ENCODE data around the gene S100A8. TPM values are rescaled to one million over a fixed set of nuclear protein-coding genes. Genes with fewer than 3 reads are reported as not detected.
A peak's percentile ranks its signal among the peaks of the same experiment; 100 is the strongest.
"Not testable (repeated sequence)": the region's sequence is repeated elsewhere in the genome, so short reads cannot be mapped to it uniquely, and the experiment has no call there.

Gene S100A8
- polyA plus RNA-seq, 3 donors from 2014 or later: 20.3 to 43.5 (median 40.3) TPM

DNA sequence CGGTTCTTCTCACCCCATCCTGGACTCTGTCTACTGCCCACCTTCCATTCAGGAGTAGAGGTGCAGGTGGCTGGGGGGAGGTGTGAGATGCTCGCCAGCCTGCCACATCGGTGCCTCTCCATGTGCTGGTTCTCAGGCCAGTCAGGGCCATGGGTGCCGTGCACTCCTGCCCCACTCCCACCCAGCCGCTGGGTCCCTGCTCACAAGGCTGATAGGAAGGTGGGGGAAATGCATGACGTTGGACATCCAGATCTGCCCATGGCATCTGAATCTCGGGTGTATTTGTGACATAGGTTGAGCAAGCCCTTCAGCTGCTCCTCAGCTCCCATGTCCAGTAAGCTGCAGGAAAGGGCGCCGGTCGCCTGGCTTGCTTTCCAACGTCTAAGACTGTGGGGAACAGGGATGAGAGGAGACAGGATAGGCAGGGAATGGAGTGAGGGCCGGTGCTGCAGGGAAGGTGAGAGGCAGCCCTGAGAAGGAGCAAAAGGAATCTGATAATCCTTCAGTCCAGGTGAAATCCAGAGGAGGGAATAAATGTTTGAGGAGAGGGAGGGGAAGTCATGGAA lies 37.3 kb upstream of the S100A8 start:
- peaks cover 4 to 14% (median 7%) of the 10 kb centered on the region in 3 donors for H3K27me3 Mint-ChIP-seq (ENCODE audit: low read depth in 3 of 3)
- H3K27ac Mint-ChIP-seq: no peak overlapping the region
- H3K9me3 Mint-ChIP-seq: peaks cover 0 to 1% (median 0%) of the 10 kb centered on the region in 6 donors
- H3K4me1 Mint-ChIP-seq: no peaks in the 10 kb centered on the region
- no peak for DNase-seq
- no peak overlapping the region for H3K4me3 Mint-ChIP-seq
- no peaks in the 10 kb centered on the region for H3K36me3 Mint-ChIP-seq

GRCh38 chr1:153426809-153427208 lies 35.9 kb upstream of the S100A8 start:
- Mint-ChIP-seq H3K36me3 (no peaks in the 10 kb centered on the region), H3K9me3 (peaks cover 0 to 1% (median 0%) of the 10 kb centered on the region in 6 donors), H3K4me3 (no peak overlapping the region), H3K27me3 (ENCODE audit: low read depth in 3 of 3) (peaks cover 4 to 11% (median 10%) of the 10 kb centered on the region in 3 donors), H3K27ac (no peak overlapping the region), H3K4me1 (no peaks in the 10 kb centered on the region)
- no peak for DNase-seq

DNA sequence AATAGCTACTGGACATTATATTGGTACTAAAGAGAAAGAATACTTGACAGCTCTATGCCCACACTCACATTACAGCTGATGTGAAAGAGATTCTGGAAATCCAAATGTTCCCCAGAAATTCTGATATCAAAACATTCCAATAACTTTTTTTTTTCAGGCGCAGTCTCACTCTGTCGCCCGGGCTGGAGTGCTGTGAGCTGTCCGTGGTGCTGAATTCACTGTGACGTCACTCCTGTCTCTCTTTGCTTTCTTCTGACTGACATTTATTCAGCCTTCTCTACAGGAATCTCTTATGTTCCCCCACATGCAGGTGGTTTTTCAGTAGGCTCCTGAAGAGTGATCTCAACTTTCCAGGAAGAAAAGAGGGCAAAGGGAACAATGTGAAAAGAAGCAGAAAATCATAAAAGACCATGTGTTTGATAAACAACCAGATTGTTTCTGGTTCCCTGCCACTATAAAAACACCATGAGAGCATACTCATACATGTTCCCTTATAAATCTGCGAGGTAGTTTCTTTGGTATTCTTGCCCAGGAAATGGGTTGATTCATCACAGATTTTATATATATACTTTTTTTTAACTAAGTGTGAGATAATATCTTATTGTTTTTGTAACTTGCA lies 31.7 kb upstream of the S100A8 start:
- H3K4me1 Mint-ChIP-seq: no peaks in the 10 kb centered on the region
- H3K9me3 Mint-ChIP-seq: peaks cover 0 to 1% (median 0%) of the 10 kb centered on the region in 6 donors
- no peak overlapping the region for H3K27ac Mint-ChIP-seq
- H3K27me3 Mint-ChIP-seq (ENCODE audit: low read depth in 3 of 3): peaks cover 2 to 14% (median 6%) of the 10 kb centered on the region in 3 donors
- peak; percentile 28 to 58 (median 42) for DNase-seq
- no peak overlapping the region for H3K4me3 Mint-ChIP-seq
- H3K36me3 Mint-ChIP-seq: peaks cover 0 to 4% (median 0%) of the 10 kb centered on the region in 3 donors

- Mint-ChIP-seq H3K4me1 (no peaks in the 10 kb centered on the region), H3K27me3 (ENCODE audit: low read depth in 3 of 3) (peaks cover 2 to 12% (median 6%) of the 10 kb centered on the region in 3 donors), H3K9me3 (peaks cover 0 to 1% (median 0%) of the 10 kb centered on the region in 6 donors), H3K4me3 (no peak overlapping the region), H3K27ac (no peak overlapping the region), H3K36me3 (peaks cover 0 to 4% (median 0%) of the 10 kb centered on the region in 3 donors)
- DNase-seq: no peak
Observed at GRCh38 chr1:153420306-153420705, 29.4 kb upstream of the S100A8 start.

DNA sequence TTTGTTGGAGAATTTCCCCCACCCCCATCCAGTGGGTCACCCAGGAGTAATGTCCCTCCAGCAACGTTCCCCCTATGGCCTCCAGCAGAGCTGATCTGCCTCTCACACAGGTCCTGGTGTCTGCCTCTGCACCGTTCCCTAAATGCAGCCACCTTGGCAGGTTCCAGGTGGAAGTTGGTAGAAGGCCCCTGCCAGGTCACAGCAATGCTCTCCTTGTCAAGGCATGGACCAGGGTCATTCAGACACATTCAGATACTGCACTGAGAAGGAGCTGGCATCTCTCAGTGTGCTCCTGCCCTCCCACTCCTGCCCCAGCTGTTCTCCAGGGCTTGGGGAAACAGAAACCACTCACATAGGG lies 28.5 kb upstream of the S100A8 start:
- not testable (repeated sequence) for H3K4me3 Mint-ChIP-seq

GRCh38 chr1:153418758-153419435 lies 28.0 kb upstream of the S100A8 start:
- H3K27me3 Mint-ChIP-seq (ENCODE audit: low read depth in 3 of 3); DNase-seq; H3K4me1 Mint-ChIP-seq; H3K4me3 Mint-ChIP-seq; H3K9me3 Mint-ChIP-seq; H3K36me3 Mint-ChIP-seq; H3K27ac Mint-ChIP-seq: not testable (repeated sequence)

More for the DNA sequence above, 28.5 kb upstream of the S100A8 start:
- not testable (repeated sequence) for H3K4me1 Mint-ChIP-seq, H3K9me3 Mint-ChIP-seq, H3K36me3 Mint-ChIP-seq, DNase-seq, H3K27ac Mint-ChIP-seq
- H3K27me3 Mint-ChIP-seq (ENCODE audit: low read depth in 3 of 3): peaks cover 1 to 13% (median 2%) of the 10 kb centered on the region in 3 donors

DNA sequence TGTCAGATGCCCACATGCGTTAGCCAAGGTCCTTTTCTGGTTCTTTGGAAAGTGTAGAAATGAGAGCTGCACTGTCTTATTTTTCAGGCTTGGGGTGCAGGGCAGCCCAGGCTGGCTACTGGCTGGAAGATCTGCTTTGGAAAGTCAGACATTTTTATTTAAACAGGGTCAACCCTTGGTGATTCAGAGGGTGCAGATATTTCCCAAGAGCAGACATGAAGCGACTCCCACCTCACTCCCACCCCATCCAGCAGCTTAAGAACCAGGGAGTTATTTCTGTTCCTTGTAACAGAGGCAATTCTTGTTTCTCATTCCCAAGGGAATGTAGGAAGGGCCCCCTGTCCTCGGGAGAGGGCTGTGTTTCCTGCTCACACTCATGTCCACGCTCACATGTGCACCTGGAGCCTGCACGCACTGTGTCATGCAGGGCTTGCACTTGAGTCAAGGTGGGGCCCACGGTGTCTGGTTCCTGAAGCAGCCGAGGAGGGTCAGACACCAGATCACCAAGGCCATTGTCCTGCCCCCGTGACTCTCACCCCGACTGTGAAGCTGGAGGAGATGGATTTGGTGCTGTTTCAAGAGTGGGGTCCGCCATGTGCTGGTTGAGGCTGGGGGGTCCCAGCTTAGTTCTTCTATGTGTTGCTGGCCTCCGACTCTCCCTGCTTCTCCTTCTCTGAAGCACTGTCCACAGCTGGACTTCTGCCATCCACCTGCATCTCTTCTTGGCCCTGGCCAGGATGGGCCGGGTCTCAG lies 26.4 kb upstream of the S100A8 start:
- Mint-ChIP-seq H3K9me3 (peaks cover 0 to 2% (median 0%) of the 10 kb centered on the region in 6 donors), H3K27ac (no peak overlapping the region), H3K36me3 (peaks cover 0 to 4% (median 0%) of the 10 kb centered on the region in 3 donors), H3K4me1 (no peaks in the 10 kb centered on the region), H3K4me3 (no peak overlapping the region), H3K27me3 (ENCODE audit: low read depth in 3 of 3) (peaks cover 1 to 9% (median 2%) of the 10 kb centered on the region in 3 donors)
- DNase-seq: no peak

GRCh38 chr1:153415850-153416570 lies 25.1 kb upstream of the S100A8 start, which contains the start of gene S100A7A:
S100A7A (plus strand) TSS chr1:153416520; CDS start chr1:153418083, 1,563 bp downstream.
- H3K4me1 Mint-ChIP-seq: no peaks in the 10 kb centered on the region
- H3K4me3 Mint-ChIP-seq: no peak within 1 kb of the TSS
- H3K27ac Mint-ChIP-seq: no peak within 1 kb of the TSS
- no peak for DNase-seq
- H3K27me3 Mint-ChIP-seq (ENCODE audit: low read depth in 3 of 3): peaks cover 1 to 9% (median 6%) of the 10 kb centered on the region in 3 donors
- H3K9me3 Mint-ChIP-seq: peaks cover 0 to 5% (median under 1%) of the 10 kb centered on the region in 6 donors
- H3K36me3 Mint-ChIP-seq: peaks cover 0 to 4% (median 0%) of the 10 kb centered on the region in 3 donors

GRCh38 chr1:153413961-153414360 lies 23.1 kb upstream of the S100A8 start:
- not testable (repeated sequence) for H3K4me3 Mint-ChIP-seq, H3K9me3 Mint-ChIP-seq, H3K4me1 Mint-ChIP-seq, H3K27ac Mint-ChIP-seq, DNase-seq, H3K36me3 Mint-ChIP-seq
- H3K27me3 Mint-ChIP-seq (ENCODE audit: low read depth in 3 of 3): peaks cover 0 to 14% (median 10%) of the 10 kb centered on the region in 3 donors

- H3K4me3 Mint-ChIP-seq, DNase-seq, H3K9me3 Mint-ChIP-seq, H3K27ac Mint-ChIP-seq, H3K36me3 Mint-ChIP-seq, H3K4me1 Mint-ChIP-seq: not testable (repeated sequence)
- H3K27me3 Mint-ChIP-seq (ENCODE audit: low read depth in 3 of 3): peaks cover 8 to 19% (median 17%) of the 10 kb centered on the region in 3 donors
Observed at GRCh38 chr1:153407274-153407673, 16.4 kb upstream of the S100A8 start.

GRCh38 chr1:153405825-153406599 lies 15.1 kb upstream of the S100A8 start:
- not testable (repeated sequence) for H3K36me3 Mint-ChIP-seq, H3K27ac Mint-ChIP-seq, H3K9me3 Mint-ChIP-seq, DNase-seq, H3K4me3 Mint-ChIP-seq, H3K4me1 Mint-ChIP-seq
- H3K27me3 Mint-ChIP-seq (ENCODE audit: low read depth in 3 of 3): peaks cover 4 to 17% (median 16%) of the 10 kb centered on the region in 3 donors

DNA sequence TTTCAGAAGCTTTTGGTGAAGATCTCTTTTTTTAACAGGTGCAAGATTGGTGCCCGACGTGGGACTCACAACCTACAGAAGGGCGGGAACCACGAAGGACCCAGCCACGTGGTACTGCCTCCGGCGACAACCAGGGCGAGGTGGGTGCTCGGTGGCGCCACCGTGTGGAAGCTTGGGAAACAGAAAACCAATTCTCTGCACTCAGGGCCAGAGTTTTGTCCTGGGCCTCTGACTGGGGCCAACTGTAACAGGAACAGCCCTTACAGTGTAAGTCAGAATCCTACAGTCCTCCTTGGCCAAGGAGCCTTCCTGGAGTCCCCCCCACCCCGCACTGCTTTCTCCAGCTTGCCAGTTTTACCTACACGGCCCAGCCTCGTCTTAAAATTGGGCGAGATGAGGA lies 13.9 kb upstream of the S100A8 start:
- Mint-ChIP-seq H3K4me1 (peaks cover 0 to 2% of the 10 kb centered on the region in 2 donors), H3K27ac (no peak overlapping the region), H3K27me3 (ENCODE audit: low read depth in 3 of 3) (peaks cover 3 to 17% (median 14%) of the 10 kb centered on the region in 3 donors), H3K36me3 (no peaks in the 10 kb centered on the region), H3K9me3 (peaks cover 0 to 4% (median 0%) of the 10 kb centered on the region in 6 donors), H3K4me3 (no peak overlapping the region)
- DNase-seq: peak; percentile 13 to 20 (median 14)
